Measurements from ENCODE around the gene FGGY.

GRCh38 chr1:59738591-59739015 lies 441.7 kb downstream of the FGGY start:
- TF ChIP-seq CTCF (conservative IDR thresholded peaks at IDR 0.05) (no peak), EZH2 (IDR thresholded peaks at IDR 0.05; ENCODE audit: low read depth) (no peak)
